ENCODE measurements around the gene FOXO4. TPM values are rescaled to one million over a fixed set of nuclear protein-coding genes. Genes with fewer than 3 reads are reported as not detected.
A peak's percentile ranks its signal among the peaks of the same experiment; 100 is the strongest.

FOXO4 gene
- total RNA-seq, 1 donor from 2014 or later, result 11.7 TPM

- DNase-seq (ENCODE audit: low read depth in 2 of 2), result no peak
These were observed 4.1 kb downstream of the FOXO4 start for GRCh38 chrX:71099736-71100135.

- DNase-seq (ENCODE audit: low read depth in 2 of 2), result no peak
These were observed 5.2 kb downstream of the FOXO4 start for GRCh38 chrX:71100581-71101505.

GRCh38 chrX:71102292-71102691 is 6.6 kb downstream of the FOXO4 start:
- DNase-seq (ENCODE audit: low read depth in 2 of 2), result no peak

- DNase-seq (ENCODE audit: low read depth in 2 of 2), result peak in 1 of 2 donors; percentile 11
These were observed 7.7 kb downstream of the FOXO4 start for GRCh38 chrX:71103110-71103983.

- no peak for DNase-seq (ENCODE audit: low read depth in 2 of 2)
These were observed 10.0 kb downstream of the FOXO4 start for GRCh38 chrX:71105628-71106027.

- DNase-seq (ENCODE audit: low read depth in 2 of 2), result no peak
These were observed 10.8 kb downstream of the FOXO4 start, which contains the start of gene CXorf65 for GRCh38 chrX:71106427-71106826. CXorf65 (minus strand) TSS chrX:71106740; CDS start chrX:71106556, 184 bp downstream.

GRCh38 chrX:71107245-71107644 is 11.6 kb downstream of the FOXO4 start:
- DNase-seq (ENCODE audit: low read depth in 2 of 2), result no peak

- no peak for DNase-seq (ENCODE audit: low read depth in 2 of 2)
These were observed 12.2 kb downstream of the FOXO4 start for GRCh38 chrX:71107762-71108360.

- no peak for DNase-seq (ENCODE audit: low read depth in 2 of 2)
These were observed 13.4 kb downstream of the FOXO4 start for GRCh38 chrX:71109051-71109450.

- peak in 1 of 2 donors; percentile 11 for DNase-seq (ENCODE audit: low read depth in 2 of 2)
These were observed 15.6 kb downstream of the FOXO4 start, which contains the start of gene IL2RG for GRCh38 chrX:71111141-71111843. IL2RG (minus strand) TSS chrX:71111577; CDS start chrX:71111539, 38 bp downstream.

- DNase-seq (ENCODE audit: low read depth in 2 of 2), result no peak
These were observed 16.3 kb downstream of the FOXO4 start for GRCh38 chrX:71111921-71112431.

- no peak for DNase-seq (ENCODE audit: low read depth in 2 of 2)
These were observed 21.7 kb downstream of the FOXO4 start for GRCh38 chrX:71117358-71117757.

- DNase-seq (ENCODE audit: low read depth in 2 of 2), result peak; percentile 72 to 76
These were observed 22.7 kb downstream of the FOXO4 start, which contains the start of gene MED12 for GRCh38 chrX:71118032-71118984. MED12 (plus strand) TSS chrX:71118596; CDS start chrX:71118755, 159 bp downstream.

GRCh38 chrX:71118985-71119535 is 23.4 kb downstream of the FOXO4 start:
- peak; percentile 15 to 19 for DNase-seq (ENCODE audit: low read depth in 2 of 2)

GRCh38 chrX:71128166-71128833 is 32.6 kb downstream of the FOXO4 start:
- peak in 1 of 2 donors; percentile 17 for DNase-seq (ENCODE audit: low read depth in 2 of 2)

GRCh38 chrX:71128915-71129765 is 33.5 kb downstream of the FOXO4 start:
- peak; percentile 65 to 70 for DNase-seq (ENCODE audit: low read depth in 2 of 2)

GRCh38 chrX:71131510-71131909 is 35.9 kb downstream of the FOXO4 start:
- DNase-seq (ENCODE audit: low read depth in 2 of 2), result no peak

GRCh38 chrX:71140440-71140839 is 44.8 kb downstream of the FOXO4 start:
- no peak for DNase-seq (ENCODE audit: low read depth in 2 of 2)
